Keratinocyte (primary cell): ENCODE data around the gene DTNB. TPM values are rescaled to one million over a fixed set of nuclear protein-coding genes. Genes with fewer than 3 reads are reported as not detected.

Experiments
- DNase-seq: peaks from one replicate; pipeline ENCODE4 v3.0.0-alpha.2; 2011; ENCODE audit warnings: low read depth, missing footprints, low spot score
- FAIRE-seq: peaks from 2 replicates; lab custom pipeline; 2011; peaks lifted over from hg19 to GRCh38; lab: Jason Lieb, UNC
- H2AFZ ChIP-seq: 2 replicates; pipeline ENCODE4 v1.6.0; 2012; ENCODE audit warnings: low read length, control low read depth, inconsistent platforms; ENCODE audit not compliant: control insufficient read depth
- H3K27ac ChIP-seq: 2 replicates; pipeline ENCODE4 v1.5.1; 2011; ENCODE audit warnings: low read length; ENCODE audit not compliant: control insufficient read depth, insufficient read depth
- H3K27me3 ChIP-seq: 3 replicates; pipeline ENCODE4 v1.6.0; 2011; ENCODE audit warnings: low read length; ENCODE audit not compliant: control insufficient read depth, insufficient read depth; ENCODE audit errors: extremely low read depth
- H3K36me3 ChIP-seq, 2 experiments: 2 replicates in 1 of 2; 3 replicates in 1 of 2; pipeline ENCODE4 v1.5.1; 2011; ENCODE audit warnings: low read length in 2 of 2, mild to moderate bottlenecking in 1 of 2; ENCODE audit not compliant: control insufficient read depth in 2 of 2, insufficient read depth in 2 of 2; ENCODE audit errors: extremely low read depth in 1 of 2
- H3K4me1 ChIP-seq: 3 replicates; pipeline ENCODE4 v1.5.1; 2011; ENCODE audit warnings: low read length; ENCODE audit not compliant: control insufficient read depth, insufficient read depth; ENCODE audit errors: extremely low read depth
- H3K4me2 ChIP-seq: 3 replicates; pipeline ENCODE4 v1.6.0; 2011; ENCODE audit warnings: low read depth, low read length; ENCODE audit not compliant: control insufficient read depth, insufficient read depth; ENCODE audit errors: extremely low read depth
- H3K4me3 ChIP-seq, 3 experiments: fragments of 200-600 bp in 1 of 3; sonication (generic) in 1 of 3; 2 replicates in 2 of 3; 3 replicates in 1 of 3; pipeline ENCODE4 v1.5.1; 2011 to 2016; ENCODE audit warnings: low read length in 3 of 3, mild to moderate bottlenecking in 3 of 3, control low read depth in 2 of 3, inconsistent platforms in 1 of 3, low read depth in 1 of 3, mixed read lengths in 1 of 3, mixed run types in 1 of 3, moderate library complexity in 1 of 3; ENCODE audit not compliant: control insufficient read depth in 2 of 3, insufficient read depth in 2 of 3; ENCODE audit errors: extremely low read depth in 1 of 3
- H3K79me2 ChIP-seq: 2 replicates; pipeline ENCODE4 v1.6.0; 2012; ENCODE audit warnings: low read length; ENCODE audit not compliant: control insufficient read depth, insufficient read depth
- H3K9ac ChIP-seq: 3 replicates; pipeline ENCODE4 v1.6.0; 2011; ENCODE audit warnings: low read length; ENCODE audit not compliant: control insufficient read depth, insufficient read depth; ENCODE audit errors: extremely low read depth
- H3K9me1 ChIP-seq: 3 replicates; pipeline ENCODE4 v1.6.0; 2011; ENCODE audit warnings: low read length; ENCODE audit not compliant: control insufficient read depth, insufficient read depth; ENCODE audit errors: extremely low read depth
- H3K9me3 ChIP-seq: 2 replicates; pipeline ENCODE4 v1.5.1; 2012; ENCODE audit warnings: low read depth, low read length; ENCODE audit not compliant: control insufficient read depth
- H4K20me1 ChIP-seq: 3 replicates; pipeline ENCODE4 v1.6.0; 2011; ENCODE audit warnings: low read length; ENCODE audit not compliant: control insufficient read depth, insufficient read depth; ENCODE audit errors: extremely low read depth
- CTCF ChIP-seq, 3 experiments: IDR thresholded peaks in 1 of 3; conservative IDR thresholded peaks in 1 of 3; optimal IDR thresholded peaks in 1 of 3; 2 replicates in 2 of 3; 3 replicates in 1 of 3; pipeline versions ENCODE3 to v1.5.1; 2011; ENCODE audit warnings: low read length in 3 of 3, mild to moderate bottlenecking in 3 of 3, moderate library complexity in 2 of 3, control low read depth in 1 of 3, inconsistent platforms in 1 of 3; ENCODE audit not compliant: insufficient read depth in 2 of 3; ENCODE audit errors: extremely low read depth in 1 of 3
- EZH2 ChIP-seq: IDR thresholded peaks from one replicate; pipeline ENCODE4 v1.6.1; 2012; ENCODE audit warnings: inconsistent platforms, mild to moderate bottlenecking, low read length, moderate library complexity
- dilution Hi-C: fragments of 300-500 bp; cut with MboI; formaldehyde crosslinking; loops from one replicate; pipeline ENCODE4 v1.7.0; 2020; ENCODE audit warnings: low sequenced_read_pairs; ENCODE audit not compliant: extremely low pct_ligation_motif_present
- polyA plus RNA-seq, 5 experiments: library from polyadenylated mRNA; depleted of rRNA in 3 of 5; stranded (reverse) in 3 of 5; stranded (forward) in 1 of 5; unstranded in 1 of 5; fragments of >200 nt; gene quantifications; 1 replicate in 1 of 5; 2 replicates in 3 of 5; 3 replicates in 1 of 5; pipeline versions ENCODE4 v1.2.1 to v1.2.3, GENCODE V29; 2011 to 2012; ENCODE audit warnings: missing spikeins in 2 of 5, low read depth in 1 of 5, low replicate concordance in 1 of 5

DTNB gene
- polyA plus RNA-seq, 1 donor (not counting 4 experiments of a cell fraction or from before 2014, with no cell fraction given): 31.5 TPM

GRCh38 chr2:25367296-25367695, 306.1 kb downstream of the DTNB start:
- Histone ChIP-seq H3K9me1 (no peaks in the 10 kb centered on the region), H3K4me3 (no peak overlapping the region), H2AFZ (no peak overlapping the region), H3K27ac (no peak overlapping the region), H3K4me1 (peaks cover 32% of the 10 kb centered on the region), H3K79me2 (no peaks in the 10 kb centered on the region), H3K27me3 (no peaks in the 10 kb centered on the region), H3K9me3 (no peaks in the 10 kb centered on the region), H4K20me1 (no peaks in the 10 kb centered on the region), H3K9ac (no peak overlapping the region), H3K36me3 (no peaks in the 10 kb centered on the region), H3K4me2 (no peak overlapping the region)
- dilution Hi-C loops: no loop called here
- DNase-seq: no peak
- no peak for FAIRE-seq
- TF ChIP-seq EZH2 (no peak), CTCF (optimal IDR thresholded peaks at IDR 0.05 in 1 of 3, IDR thresholded peaks at IDR 0.05 in 1 of 3, conservative IDR thresholded peaks at IDR 0.05 in 1 of 3; ENCODE audit: extremely low read depth in 1 of 3, insufficient read depth in 2 of 3, low read length in 3 of 3) (no peak)

GRCh38 chr2:25366629-25367028, 306.7 kb downstream of the DTNB start:
- Histone ChIP-seq H3K79me2 (no peaks in the 10 kb centered on the region), H3K4me2 (no peak overlapping the region), H2AFZ (no peak overlapping the region), H3K27me3 (no peaks in the 10 kb centered on the region), H3K36me3 (no peaks in the 10 kb centered on the region), H3K4me1 (peaks cover 35% of the 10 kb centered on the region), H3K9ac (no peak overlapping the region), H3K9me1 (no peaks in the 10 kb centered on the region), H3K9me3 (no peaks in the 10 kb centered on the region), H3K4me3 (no peak overlapping the region), H4K20me1 (no peaks in the 10 kb centered on the region), H3K27ac (no peak overlapping the region)
- TF ChIP-seq CTCF (optimal IDR thresholded peaks at IDR 0.05 in 1 of 3, IDR thresholded peaks at IDR 0.05 in 1 of 3, conservative IDR thresholded peaks at IDR 0.05 in 1 of 3; ENCODE audit: extremely low read depth in 1 of 3, insufficient read depth in 2 of 3, low read length in 3 of 3) (no peak), EZH2 (no peak)
- FAIRE-seq (no peak), DNase-seq (no peak)
- dilution Hi-C loops: no loop called here
